ENCODE measurements around the gene PCDH9.

- TF ChIP-seq POLR2AphosphoS5 (IDR thresholded peaks at IDR 0.05; ENCODE audit: borderline replicate concordance, low read depth, low read length), result no peak
- no peak for TF ChIP-seq EZH2 (IDR thresholded peaks at IDR 0.05)
- no peak for TF ChIP-seq FOXP2 (optimal IDR thresholded peaks at IDR 0.05; ENCODE audit: control extremely low read depth, extremely low read length, insufficient read depth)
Measured at GRCh38 chr13:67080351-67080750, 149.8 kb downstream of the PCDH9 start.
